Body of pancreas (tissue), 4 donors: ENCODE data around the gene ARL4D.

Experiments
- POLR2A ChIP-seq, 3 donors: fragments of 450-650 bp; IDR thresholded peaks; one replicate each; pipeline ENCODE4 v1.6.1; 2016; ENCODE audit warnings: antibody characterized with exemption in 3 of 3, mild to moderate bottlenecking in 2 of 3
- TF ChIP-seq, protein P1 (sequence below), 7 experiments: fragments of 450-650 bp in 4 of 7; fragments of 200-600 bp in 3 of 7; sonication (generic) in 3 of 7; IDR thresholded peaks; one replicate each; pipeline ENCODE4 v1.5.1; 2016 to 2019; ENCODE audit warnings: antibody characterized with exemption in 7 of 7

DNA sequence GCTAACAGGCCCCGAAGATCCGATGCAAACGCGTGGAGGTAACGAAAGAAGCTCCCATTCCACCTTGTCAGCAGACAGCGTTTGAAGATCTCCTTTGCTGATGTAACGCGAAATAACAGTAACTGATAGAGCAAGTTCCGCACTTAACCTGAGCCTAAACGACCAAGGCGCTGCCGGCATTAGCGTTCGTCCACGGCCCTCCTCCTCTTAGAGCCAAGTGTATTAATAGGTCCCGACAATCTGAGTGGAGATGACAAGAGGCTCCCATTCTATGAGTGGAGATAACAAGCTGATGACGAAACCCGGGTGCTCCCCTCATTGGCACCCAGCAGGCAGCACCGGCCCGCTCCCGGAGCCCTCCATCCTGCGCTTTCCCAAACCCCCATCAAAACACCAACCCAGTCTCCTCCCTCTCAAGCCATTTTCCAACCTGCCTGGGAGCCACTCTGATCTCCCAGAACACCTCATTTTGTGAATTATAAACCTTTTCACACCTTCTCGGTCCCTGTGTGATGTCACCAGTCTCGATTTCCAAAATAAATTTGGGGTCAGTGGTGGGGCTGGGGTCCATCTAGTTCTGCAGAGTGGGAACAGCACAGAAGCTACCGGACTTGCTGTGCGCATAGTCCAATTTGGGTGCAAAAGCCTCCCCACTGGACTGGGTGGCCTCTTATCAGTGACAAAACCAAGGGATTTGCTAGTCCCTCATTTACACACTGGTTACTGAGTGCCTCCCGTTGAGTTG, 35.4 kb upstream of the ARL4D start:
- TF ChIP-seq POLR2A (IDR thresholded peaks at IDR 0.05), result no peak
- TF ChIP-seq, protein P1, sequence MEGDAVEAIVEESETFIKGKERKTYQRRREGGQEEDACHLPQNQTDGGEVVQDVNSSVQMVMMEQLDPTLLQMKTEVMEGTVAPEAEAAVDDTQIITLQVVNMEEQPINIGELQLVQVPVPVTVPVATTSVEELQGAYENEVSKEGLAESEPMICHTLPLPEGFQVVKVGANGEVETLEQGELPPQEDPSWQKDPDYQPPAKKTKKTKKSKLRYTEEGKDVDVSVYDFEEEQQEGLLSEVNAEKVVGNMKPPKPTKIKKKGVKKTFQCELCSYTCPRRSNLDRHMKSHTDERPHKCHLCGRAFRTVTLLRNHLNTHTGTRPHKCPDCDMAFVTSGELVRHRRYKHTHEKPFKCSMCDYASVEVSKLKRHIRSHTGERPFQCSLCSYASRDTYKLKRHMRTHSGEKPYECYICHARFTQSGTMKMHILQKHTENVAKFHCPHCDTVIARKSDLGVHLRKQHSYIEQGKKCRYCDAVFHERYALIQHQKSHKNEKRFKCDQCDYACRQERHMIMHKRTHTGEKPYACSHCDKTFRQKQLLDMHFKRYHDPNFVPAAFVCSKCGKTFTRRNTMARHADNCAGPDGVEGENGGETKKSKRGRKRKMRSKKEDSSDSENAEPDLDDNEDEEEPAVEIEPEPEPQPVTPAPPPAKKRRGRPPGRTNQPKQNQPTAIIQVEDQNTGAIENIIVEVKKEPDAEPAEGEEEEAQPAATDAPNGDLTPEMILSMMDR (IDR thresholded peaks at IDR 0.05), result no peak
